ENCODE data around the gene TMEM119. TPM values are rescaled to one million over a fixed set of nuclear protein-coding genes. Genes with fewer than 3 reads are reported as not detected.

TMEM119 gene
- total RNA-seq, 2 donors from 2014 or later: 7.2 to 8.8 TPM

GRCh38 chr12:108553799-108554198 lies 44.1 kb downstream of the TMEM119 start:
- no peaks in the 10 kb centered on the region for H3K4me1 ChIP-seq
- intact Hi-C loops (cut with DNase I): no loop called here
- no peak overlapping the region for H3K27ac ChIP-seq

GRCh38 chr12:108551535-108551934 lies 46.3 kb downstream of the TMEM119 start:
- H3K27me3 ChIP-seq: no peaks in the 10 kb centered on the region
- no peaks in the 10 kb centered on the region for H3K9me3 ChIP-seq
- H3K9ac ChIP-seq (ENCODE audit: low read depth in 2 of 2, low read length in 2 of 2): no peak overlapping the region
- no peak for TF ChIP-seq CTCF (IDR thresholded peaks at IDR 0.05)
- H3K4me1 ChIP-seq: no peaks in the 10 kb centered on the region
- intact Hi-C loops (cut with DNase I): no loop called here
- no peak overlapping the region for H3K4me3 ChIP-seq
- H3K36me3 ChIP-seq: peaks cover 2% of the 10 kb centered on the region
- no peak overlapping the region for H3K27ac ChIP-seq
- DNase-seq: no peak

More at GRCh38 chr12:108553799-108554198, 44.1 kb downstream of the TMEM119 start:
- no peaks in the 10 kb centered on the region for H3K9me3 ChIP-seq
- no peak for DNase-seq
- no peak overlapping the region for H3K4me3 ChIP-seq
- TF ChIP-seq CTCF (IDR thresholded peaks at IDR 0.05): no peak
- H3K9ac ChIP-seq (ENCODE audit: low read depth in 2 of 2, low read length in 2 of 2): no peak overlapping the region
- no peaks in the 10 kb centered on the region for H3K27me3 ChIP-seq
- no peaks in the 10 kb centered on the region for H3K36me3 ChIP-seq

GRCh38 chr12:108548954-108549521 lies 48.8 kb downstream of the TMEM119 start:
- no peak for TF ChIP-seq CTCF (IDR thresholded peaks at IDR 0.05)
- Histone ChIP-seq H3K27me3 (no peaks in the 10 kb centered on the region), H3K4me3 (no peak overlapping the region), H3K27ac (no peak overlapping the region), H3K4me1 (no peaks in the 10 kb centered on the region), H3K9ac (ENCODE audit: low read depth in 2 of 2, low read length in 2 of 2) (no peak overlapping the region), H3K36me3 (peaks cover 7% of the 10 kb centered on the region), H3K9me3 (no peaks in the 10 kb centered on the region)
- intact Hi-C loops (cut with DNase I): no loop called here
- no peak for DNase-seq

- DNase-seq: no peak
- no peak overlapping the region for H3K4me3 ChIP-seq
- H3K9ac ChIP-seq (ENCODE audit: low read depth in 2 of 2, low read length in 2 of 2): no peak overlapping the region
- H3K27me3 ChIP-seq: no peaks in the 10 kb centered on the region
- TF ChIP-seq CTCF (IDR thresholded peaks at IDR 0.05): no peak
- no peak overlapping the region for H3K27ac ChIP-seq
- H3K4me1 ChIP-seq: no peaks in the 10 kb centered on the region
- H3K9me3 ChIP-seq: no peaks in the 10 kb centered on the region
- intact Hi-C loops (cut with DNase I): no loop called here
- H3K36me3 ChIP-seq: peaks cover 15% of the 10 kb centered on the region
Measured at GRCh38 chr12:108547686-108548085, 50.2 kb downstream of the TMEM119 start.

GRCh38 chr12:108543652-108544051 lies 54.2 kb downstream of the TMEM119 start:
- no peak for DNase-seq
- Histone ChIP-seq H3K4me3 (no peak overlapping the region), H3K27me3 (no peaks in the 10 kb centered on the region), H3K9me3 (no peaks in the 10 kb centered on the region), H3K9ac (ENCODE audit: low read depth in 2 of 2, low read length in 2 of 2) (no peak overlapping the region), H3K27ac (no peak overlapping the region), H3K36me3 (peaks cover 15% of the 10 kb centered on the region), H3K4me1 (no peaks in the 10 kb centered on the region)
- no peak for TF ChIP-seq CTCF (IDR thresholded peaks at IDR 0.05)
- intact Hi-C loops (cut with DNase I): no loop called here
